ENCODE results near the gene SNX6.
"Not testable (repeated sequence)": the region's sequence is repeated elsewhere in the genome, so short reads cannot be mapped to it uniquely, and the experiment has no call there.

SNX6 gene

DNA sequence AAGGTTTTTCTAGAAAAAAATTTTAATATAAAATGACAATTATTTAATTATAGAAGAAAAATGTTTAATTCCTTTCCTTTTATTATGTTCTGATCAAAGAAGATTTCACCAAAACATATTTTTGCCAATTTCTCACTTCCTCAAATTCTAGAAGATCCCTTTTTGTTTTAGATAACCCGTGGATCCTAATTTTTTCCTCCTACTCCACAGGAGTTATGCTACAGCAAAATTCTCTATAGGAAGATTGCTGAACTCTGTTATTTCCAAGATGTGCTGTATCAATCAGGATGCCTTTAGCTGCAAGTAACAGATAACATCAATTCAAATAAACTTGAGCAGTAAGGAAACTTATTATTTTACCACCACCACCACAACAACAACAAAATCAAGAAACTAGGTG is 3.8 kb upstream of the SNX6 start:
- DNase-seq: no peak

DNA sequence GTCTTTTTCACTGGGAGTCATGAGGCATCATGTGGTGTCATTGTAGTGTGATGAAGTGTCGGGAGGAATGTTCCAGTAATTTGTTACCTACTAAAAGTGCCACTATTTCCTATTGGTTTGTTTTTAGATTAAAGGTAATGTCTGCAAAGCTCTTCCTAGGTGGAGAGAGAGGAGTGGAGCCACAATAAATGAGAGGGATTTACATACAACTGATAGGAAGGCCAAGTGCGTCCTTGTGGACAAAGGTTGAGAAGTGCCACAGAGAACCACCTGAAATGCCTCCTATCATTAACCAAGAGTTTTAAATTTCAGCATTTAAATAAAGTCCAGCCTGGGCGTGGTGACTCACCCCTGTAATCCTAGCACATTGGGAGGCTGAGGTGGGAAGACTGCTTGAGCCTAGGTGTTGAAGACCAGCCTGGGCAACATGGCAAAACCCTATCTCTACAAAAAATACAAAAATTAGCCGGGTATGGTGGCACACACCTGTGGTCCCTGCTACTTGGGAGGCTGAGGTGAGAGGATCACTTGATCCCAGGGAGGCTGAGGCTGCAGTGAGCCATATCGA is 2.5 kb upstream of the SNX6 start:
- DNase-seq: no peak

DNA sequence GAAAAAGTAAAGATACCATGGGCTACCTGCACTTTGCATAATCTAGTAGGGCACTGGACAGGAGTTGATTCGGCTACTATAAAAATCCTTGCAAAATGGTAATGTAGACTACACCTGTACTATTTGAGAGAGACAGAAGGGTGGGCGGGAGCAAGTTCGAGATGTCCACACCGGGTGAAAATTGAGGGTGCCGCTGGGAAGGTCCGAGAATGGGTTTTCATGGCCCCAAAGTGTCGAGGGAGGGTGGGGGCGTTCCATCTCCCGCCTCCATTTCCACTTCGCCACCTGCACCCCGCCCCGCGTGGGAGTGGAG is 648 bp downstream of the SNX6 start:
- DNase-seq: no peak

DNA sequence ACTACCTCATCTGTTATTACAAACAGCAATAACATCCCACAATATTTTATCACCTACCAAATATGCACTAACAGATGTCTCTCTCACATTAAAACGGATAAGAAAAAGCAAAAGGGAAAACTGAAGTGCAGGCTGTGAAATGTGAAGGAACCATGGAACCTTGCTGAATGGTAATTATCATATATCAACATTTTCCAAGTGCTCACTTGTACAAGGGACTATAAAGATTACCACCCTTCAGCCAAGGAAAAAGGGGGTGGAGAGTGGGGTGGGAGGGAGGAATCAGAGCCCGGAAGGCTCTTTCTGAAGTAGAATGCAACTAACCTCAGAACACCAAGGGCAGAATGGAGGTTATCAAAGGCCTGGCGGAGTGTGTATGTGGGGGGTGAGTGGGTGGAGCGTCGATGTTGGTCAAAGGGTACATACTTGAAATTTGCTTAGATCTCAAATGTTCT is 1.2 kb downstream of the SNX6 start:
- DNase-seq: no peak

DNA sequence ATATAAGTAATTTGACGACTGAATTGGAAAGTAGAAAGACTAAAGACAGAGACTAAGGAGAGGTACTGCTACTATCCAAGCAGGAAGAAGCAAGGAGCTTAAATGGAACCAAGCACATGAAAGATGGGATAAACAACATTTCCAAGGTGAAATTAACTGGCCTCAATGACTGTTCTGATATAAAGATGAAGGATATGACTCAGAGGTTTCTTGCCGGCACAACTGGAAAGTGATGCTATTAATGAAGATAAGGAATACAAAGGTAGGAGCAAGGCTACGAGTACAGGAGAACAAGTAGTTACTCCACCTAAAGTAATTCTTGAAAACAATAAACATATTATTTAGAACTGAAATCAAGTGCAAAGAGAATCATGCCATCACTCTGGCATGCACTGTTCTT is 6.4 kb downstream of the SNX6 start:
- DNase-seq: no peak

DNA sequence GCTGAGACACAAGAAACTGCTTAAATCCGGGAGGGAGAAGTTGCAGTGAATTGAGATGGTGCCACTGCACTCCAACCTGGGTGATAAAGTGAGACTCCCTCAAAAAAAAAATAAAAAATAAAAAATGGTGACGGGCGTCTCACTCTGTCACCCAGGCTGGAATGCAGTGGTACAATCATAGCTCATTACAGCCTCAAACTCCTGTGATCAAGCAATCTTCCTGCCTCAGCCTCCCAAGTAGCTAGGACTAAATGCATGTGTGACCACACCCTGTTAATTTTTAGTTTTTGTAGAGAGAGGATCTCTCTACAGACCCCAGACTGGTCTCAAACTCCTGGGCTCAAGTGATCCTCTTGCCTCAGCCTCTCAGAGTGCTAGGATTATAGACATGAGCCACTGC is 9.1 kb downstream of the SNX6 start:
- DNase-seq: no peak

DNA sequence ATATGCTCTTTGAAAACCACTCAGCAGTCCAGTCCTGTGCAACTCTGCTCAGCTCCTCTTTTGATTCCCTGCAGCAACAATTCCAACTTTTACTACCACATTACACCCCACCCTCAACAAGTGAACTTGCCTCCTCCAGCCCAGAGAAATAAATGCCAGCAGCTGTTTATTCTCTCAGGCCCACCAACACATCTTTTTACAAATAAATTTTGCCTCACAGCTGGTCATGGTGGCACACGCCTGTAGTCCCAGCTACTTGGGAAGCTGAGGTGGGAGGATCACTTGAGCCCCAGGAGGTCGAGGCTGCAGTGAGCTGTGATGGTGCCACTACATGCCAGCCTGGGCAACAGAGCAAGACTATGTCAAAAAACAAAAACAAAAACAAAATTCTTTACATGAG is 9.8 kb downstream of the SNX6 start:
- no peak for DNase-seq

DNA sequence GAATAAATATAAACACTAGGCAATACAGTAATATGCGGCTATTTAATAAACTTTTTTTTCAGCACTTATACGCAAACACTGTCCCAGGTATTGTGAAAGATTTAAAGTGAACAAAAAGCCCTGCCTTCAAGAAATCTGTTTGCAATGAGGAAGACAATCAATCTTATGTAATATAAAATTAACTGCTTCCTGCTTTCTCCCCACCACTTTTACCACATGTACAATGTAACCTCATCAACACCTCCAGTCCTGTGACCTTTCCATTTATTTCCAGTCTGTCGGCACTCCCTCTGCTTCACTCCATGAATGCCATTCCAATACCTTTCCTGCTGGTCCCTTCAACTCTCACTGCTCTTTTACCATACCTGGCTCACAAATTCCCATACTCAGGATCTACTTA is 10.5 kb downstream of the SNX6 start:
- DNase-seq: no peak

DNA sequence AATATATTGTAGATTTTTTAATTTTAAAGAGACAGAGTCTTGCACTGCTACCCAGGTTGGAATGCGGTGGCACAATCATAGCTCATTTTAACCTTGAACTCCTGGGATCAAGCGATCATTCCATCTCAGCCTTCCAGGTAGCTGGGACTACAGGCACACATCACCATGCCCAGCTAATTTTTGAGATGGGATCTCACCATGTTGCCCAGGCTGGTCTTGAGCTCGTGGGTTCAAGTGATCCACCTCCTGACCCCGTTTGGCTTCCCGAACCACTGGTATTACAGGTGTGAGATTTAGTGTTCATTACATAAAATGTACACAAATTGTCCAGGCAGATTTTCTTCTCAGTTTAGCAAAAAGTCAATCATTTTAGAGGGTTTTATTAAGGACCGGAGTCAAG is 13.6 kb downstream of the SNX6 start:
- no peak for DNase-seq

DNA sequence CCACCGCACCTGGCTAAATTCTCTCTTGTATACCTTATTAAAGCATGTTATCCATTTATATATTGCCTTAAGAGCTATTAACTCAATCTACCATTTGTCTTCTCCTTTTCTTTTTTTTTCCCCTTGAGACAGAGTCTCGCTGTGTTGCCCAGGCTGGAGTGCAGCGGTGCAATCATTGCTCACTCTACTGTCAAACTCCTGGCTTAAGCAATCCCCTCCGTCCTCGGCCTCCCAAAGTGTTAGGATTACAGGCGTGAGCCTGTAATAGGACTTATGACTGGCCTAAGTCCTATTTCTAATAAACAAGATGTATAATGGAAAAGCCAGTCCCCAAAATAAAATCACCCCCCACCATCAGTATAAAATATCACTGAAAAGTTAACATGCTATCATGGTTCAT is 14.4 kb downstream of the SNX6 start:
- no peak for DNase-seq

DNA sequence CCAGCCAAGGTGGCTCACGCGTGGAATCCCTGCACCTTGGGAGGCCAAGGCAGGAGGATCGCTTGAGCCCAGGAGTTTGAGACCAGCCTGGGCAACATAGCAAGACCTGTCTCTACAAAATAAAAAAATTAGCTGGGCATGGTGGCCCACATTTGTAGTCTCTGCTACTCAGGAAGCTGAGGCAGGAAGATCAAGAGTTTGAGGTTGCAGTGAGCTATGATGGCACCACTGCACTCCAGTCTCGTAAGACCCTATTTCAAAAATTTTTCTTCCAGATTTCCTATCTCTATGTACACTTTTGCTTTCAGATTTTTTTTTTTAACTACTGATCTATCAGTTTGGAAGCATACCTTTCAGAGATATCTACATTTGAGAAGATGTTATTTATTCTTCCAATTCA is 15.3 kb downstream of the SNX6 start:
- DNase-seq: no peak

DNA sequence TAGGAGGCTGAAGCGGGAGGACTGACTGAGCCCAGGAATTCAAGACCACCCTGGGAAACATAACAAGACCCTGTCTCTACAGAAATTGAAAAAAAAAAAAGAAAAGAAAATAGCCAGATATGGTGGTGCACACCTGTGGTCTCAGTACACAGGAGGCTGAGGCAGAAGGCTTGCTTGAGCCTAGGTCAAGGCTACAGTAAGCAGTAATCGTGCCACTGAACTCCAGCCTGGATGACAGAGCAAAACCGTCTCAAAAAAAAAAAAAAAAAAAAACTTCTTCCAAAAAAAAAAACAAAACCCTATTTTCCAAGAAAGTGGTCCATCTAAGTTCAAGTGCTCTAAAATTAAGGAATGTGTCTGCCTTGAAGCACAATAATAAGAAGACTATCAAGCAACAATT is 19.8 kb downstream of the SNX6 start:
- DNase-seq: no peak

DNA sequence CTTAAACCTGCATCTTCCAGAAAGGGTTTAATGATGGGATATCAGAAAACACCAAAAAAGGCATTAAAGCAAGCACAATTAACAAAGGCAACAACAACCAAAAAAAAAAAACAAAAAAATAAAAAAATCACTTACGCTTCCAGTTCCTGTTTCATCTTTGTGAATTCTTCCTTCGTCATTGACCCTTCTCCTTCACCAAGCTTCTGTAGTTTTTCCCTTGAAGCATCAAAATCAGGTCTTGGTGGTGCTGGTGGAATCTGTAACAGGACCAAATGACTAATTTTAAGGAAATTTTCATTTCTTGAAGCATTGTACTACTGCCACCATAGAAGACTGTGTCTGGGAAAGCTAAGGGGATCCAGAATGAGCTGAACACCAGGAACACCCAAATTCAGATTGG is 24.5 kb downstream of the SNX6 start:
- no peak for DNase-seq

DNA sequence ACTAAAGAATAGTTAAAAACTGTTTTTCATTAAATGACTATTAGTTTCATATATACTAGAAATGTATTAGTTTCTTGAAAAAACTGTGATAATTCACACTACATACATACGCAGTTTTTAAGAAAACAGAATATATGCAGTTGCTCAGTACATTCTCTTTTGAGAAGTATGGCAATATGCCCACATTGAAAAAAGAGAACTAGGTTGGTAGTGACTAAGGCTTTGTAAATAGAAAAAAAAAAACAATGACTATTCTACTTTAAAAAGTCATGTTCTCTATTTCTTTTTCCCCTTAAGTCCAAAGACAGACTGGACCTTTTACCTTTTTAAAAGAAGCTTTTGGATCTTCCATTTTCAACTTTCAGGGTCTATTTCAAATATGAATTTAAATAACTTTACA is 25.0 kb downstream of the SNX6 start:
- DNase-seq: no peak

DNA sequence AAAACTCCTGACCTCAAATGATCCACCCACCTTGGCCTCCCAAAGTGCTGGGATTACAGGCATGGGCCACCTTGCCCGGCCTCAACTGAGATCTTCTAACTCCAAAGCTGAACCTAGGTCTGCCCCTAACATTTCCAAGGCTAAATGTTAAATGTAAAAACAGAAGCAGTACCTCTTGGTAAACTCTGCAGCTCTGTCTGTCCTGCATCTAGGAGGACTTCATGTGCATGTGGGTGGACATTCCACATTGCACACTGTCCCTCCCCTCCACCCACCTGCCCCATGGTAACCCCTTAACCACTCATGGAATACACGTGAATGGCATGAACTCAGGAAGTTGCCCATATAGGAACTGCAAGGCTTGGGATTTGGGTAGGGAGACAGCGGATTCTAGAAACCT is 33.1 kb downstream of the SNX6 start:
- no peak for DNase-seq

DNA sequence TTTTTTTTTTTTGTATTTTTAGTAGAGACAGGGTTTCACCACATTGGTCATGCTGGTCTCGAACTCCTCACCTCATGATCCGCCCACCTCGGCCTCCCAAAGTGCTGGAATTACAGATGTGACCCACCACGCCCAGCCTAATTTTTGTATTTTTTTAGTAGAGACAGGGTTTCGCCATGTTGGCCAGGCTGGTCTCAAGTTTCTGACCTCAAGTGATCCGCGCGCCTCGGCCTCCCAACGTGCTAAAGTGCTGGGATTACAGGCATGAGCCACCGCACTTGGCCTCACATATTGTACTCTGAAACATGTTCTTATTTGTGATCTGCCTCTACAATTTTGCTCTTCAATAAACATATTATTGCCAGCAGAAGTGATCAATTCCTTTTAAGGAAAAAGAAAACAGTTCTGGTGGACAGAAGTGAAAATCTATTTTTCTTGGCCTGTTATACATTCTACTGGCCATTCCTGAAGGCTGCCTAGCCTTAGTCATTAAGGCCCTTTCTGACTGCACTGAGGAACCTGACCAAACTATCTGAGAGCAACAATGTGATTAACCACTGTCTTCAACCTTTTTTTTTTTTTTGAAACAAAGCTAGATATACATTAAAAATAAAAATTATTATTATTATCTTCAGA is 36.1 kb downstream of the SNX6 start:
- DNase-seq: no peak

DNA sequence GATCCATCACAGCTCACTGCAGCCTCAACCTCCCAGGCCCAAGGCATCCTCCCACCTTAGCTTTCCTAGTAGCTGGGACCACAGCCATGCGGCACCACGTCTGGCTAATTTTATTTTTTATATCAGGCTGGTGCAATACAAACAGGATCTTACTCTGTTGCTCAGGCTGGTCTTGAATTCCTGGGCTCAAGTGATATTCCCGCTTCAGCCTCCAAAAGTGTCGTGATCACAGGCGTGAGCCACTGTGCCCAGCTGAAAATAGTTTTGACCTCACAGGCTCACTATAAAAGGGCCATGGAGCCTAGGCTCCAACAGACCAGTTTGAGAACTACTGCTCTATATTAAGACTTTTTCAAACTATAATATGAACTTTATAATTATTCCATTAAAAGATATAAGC is 37.3 kb downstream of the SNX6 start:
- DNase-seq: no peak

DNA sequence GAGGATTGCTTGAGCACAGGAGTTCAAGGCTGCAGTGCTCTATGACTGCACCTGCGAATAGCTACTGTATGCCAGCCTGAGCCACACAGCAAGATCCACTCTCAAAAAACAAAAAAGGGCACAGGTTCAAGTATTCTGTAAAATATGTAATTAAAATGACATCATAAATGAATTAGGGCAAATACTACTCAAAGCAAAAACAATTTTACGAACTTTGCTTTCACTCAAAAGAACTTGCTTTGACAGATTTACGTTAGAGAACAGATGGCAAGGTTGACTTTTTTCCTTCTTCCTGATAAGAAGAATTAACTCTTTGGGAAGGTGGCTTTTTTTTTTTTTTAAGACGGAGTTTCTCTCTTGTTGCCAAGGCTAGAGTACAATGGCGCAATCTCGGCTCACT is 46.4 kb downstream of the SNX6 start:
- DNase-seq: no peak

DNA sequence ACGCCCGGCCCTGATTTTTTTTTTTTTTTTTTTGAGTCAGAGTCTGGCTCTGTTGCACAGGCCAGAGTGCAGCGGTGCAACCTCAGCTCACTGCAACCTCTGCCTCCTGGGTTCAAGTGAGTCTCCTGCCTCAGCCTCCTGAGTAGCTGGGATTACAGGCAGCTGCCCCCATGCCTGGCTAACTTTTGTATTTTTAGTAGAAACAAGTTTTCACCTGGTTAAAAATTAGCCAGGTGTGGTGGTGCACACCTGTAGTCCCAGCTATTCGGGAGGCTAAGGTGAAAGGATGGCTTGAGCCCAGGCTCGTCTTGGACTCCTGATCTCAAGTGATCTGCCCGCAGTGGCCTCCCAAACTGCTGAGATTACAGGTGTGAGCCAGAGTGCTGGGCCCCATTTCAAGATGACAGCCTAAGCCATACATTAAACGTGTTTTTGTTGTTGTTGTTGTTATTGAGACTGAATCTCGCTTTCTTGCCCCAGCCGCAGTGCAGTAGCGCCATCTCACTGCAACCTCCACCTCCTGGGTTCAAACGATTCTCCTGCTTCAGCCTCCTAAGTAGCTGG is 47.7 kb downstream of the SNX6 start:
- no peak for DNase-seq

DNA sequence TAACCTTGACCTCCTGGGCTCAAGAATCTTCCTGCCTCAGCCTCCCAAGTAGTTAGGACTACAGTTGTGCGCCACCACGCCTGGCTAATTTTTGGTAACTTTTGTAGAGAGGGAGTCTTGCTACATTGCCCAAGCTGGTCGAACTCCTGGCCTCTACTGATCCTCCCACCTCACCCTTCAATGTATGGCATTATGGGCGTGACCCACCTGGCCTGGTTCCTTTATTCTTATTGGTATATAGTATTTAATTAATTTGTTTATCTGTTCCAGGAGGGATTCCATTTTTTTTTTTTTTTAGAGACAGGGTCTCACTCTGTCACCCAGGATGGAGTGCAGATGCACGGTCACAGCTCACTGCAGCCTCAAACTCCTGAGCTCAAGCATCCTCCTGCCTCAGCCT is 49.6 kb downstream of the SNX6 start:
- DNase-seq: no peak

DNA sequence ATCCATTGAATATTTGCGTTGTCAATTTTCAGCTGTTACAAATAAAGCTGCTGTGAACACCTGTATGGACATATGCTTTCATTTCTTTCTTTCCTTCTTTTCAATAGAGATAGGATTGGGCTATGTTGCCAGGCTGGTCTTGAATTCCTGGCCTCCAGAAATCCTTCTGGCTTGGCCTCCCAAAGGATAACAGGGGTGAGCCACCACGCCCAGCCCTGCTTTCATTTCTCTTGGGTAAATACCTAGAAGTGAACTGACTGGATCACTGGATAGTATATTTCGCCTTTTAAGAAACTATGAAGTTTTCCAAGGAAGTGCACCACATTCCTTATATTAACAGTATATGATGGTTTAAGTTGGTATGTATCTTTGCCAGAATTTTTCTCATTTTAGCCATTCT is 58.2 kb downstream of the SNX6 start:
- DNase-seq: no peak

DNA sequence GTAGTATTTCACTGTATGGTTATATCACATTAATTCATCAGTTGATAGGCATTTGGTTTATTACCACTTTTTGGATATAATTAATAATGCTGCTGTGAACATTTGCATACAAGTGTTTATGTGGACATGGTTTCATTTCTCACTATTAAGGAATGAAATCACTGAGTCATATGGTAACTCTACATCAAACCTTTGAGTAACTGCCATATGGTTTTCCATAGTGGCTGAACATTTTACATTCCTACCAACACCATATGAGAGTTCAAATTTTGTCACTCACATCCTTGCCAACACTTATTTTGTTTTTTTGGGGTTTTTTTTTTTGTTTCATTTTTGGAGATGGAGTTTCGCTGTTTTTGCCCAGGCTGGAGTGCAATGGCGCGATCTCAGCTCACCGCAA is 60.2 kb downstream of the SNX6 start:
- DNase-seq: no peak

DNA sequence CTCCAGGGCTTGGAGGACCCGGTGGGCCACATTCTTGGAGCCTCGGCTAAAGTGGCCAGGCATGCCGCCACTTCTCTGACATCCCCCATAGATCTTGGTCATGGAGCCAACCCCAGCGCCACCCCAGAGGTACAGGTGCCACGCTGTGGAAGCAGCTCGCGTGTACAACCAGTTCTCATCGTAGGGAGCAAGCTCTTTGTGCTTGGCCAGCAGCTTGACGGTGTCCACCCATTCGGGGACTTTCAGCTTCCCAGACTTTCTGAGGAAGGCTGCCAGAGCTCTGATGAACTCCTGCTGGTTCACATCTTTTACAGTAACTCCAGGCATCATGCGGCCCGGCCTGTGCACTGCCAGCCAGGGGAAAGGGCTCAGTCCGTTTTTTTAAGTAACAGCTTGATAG is 61.1 kb downstream of the SNX6 start:
- no peak for DNase-seq

DNA sequence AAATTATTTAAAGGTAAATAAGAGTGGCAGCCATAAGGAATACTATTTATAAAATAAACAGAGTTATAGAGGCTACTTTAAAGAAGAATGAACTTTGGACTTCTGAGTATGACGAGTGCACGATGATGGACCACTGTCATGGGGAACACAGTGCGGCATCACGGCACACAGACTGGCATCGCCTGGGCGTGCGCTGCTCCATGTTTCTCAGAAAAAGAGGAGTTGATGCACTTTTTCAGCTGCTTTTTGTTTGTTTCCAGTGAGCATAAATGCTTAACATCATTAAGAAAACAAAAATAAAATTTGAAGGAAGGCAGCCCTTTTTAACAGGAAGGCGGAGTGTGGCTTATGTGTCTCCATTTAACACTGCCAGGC is 67.2 kb downstream of the SNX6 start:
- no peak for DNase-seq

DNA sequence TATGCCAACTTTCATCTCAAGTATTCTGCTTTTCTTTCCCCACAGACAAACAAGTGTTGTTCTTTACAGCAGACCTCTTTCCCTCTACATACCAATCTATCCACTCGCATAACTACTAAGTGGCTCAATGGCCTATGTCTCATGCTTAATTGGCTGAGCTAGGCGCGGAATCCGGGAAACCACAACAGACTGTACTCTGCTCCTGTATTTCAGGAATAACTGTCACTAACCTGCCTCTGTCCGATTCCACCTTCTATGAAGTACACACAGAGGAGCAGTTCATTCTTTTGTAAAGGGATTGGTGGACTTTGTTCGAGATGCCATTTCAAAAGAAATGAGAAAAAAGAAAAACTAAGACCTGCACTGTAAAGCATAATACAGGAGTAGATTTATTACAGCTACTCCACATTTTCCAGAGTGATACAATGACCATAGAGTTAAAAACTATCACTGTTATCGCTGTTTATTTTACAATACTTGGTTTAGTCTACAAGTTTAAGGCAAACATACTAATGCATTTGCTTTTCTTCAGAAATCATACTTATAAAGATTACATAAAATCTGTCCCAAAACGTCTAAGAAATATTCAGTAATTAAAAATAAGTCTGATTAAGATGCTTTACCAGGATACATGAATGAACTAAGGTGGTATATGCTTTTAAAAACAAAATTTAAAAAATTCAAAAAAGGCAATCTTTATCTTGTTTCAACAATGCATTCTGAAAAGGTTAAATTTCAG is 67.7 kb downstream of the SNX6 start:
- DNase-seq: not testable (repeated sequence)
